ENCODE results near the gene ZDHHC13. TPM values are rescaled to one million over a fixed set of nuclear protein-coding genes. Genes with fewer than 3 reads are reported as not detected.

ZDHHC13 gene
- total RNA-seq, 2 donors from 2014 or later: 26.0 to 29.6 TPM

- Mint-ChIP-seq H3K4me3 (no peak overlapping the region), H3K36me3 (ENCODE audit: low read depth) (no peaks in the 10 kb centered on the region), H3K27me3 (ENCODE audit: insufficient read depth) (peaks cover 17% of the 10 kb centered on the region), H3K4me1 (no peaks in the 10 kb centered on the region), H3K27ac (no peak overlapping the region), H3K9me3 (no peaks in the 10 kb centered on the region)
- no peak overlapping the region for H3K27ac ChIP-seq (ENCODE audit: low read depth, low read length)
- 71 to 83% methylated on average over 3 of the region's 3 CpGs for WGBS, 2 experiments (ENCODE audit: insufficient coverage in 1 of 2, insufficient read length in 1 of 2)
- H3K36me3 ChIP-seq (ENCODE audit: control insufficient read depth, insufficient read depth, low read length): no peaks in the 10 kb centered on the region
- TF ChIP-seq CTCF (conservative IDR thresholded peaks at IDR 0.05): no peak
- H3K4me1 ChIP-seq (ENCODE audit: control insufficient read depth, insufficient read depth, low read length): no peaks in the 10 kb centered on the region
- H3K4me3 ChIP-seq (ENCODE audit: low read length): no peak overlapping the region
- no peak for DNase-seq
- no peak overlapping the region for H3K9ac ChIP-seq (ENCODE audit: extremely low read depth, low read length, poor library complexity, severe bottlenecking)
- H3K27me3 ChIP-seq (ENCODE audit: control insufficient read depth, insufficient read depth, low read length, poor library complexity, severe bottlenecking): peaks cover 8% of the 10 kb centered on the region
- no peaks in the 10 kb centered on the region for H3K9me3 ChIP-seq (ENCODE audit: control insufficient read depth, low read length)
These were observed 24.6 kb upstream of the ZDHHC13 start for GRCh38 chr11:19092342-19092741.

GRCh38 chr11:19092850-19093249, 24.1 kb upstream of the ZDHHC13 start:
- Histone ChIP-seq H3K4me3 (ENCODE audit: low read length) (no peak overlapping the region), H3K36me3 (ENCODE audit: control insufficient read depth, insufficient read depth, low read length) (no peaks in the 10 kb centered on the region), H3K27me3 (ENCODE audit: control insufficient read depth, insufficient read depth, low read length, poor library complexity, severe bottlenecking) (peaks cover 9% of the 10 kb centered on the region), H3K27ac (ENCODE audit: low read depth, low read length) (no peak overlapping the region), H3K9me3 (ENCODE audit: control insufficient read depth, low read length) (no peaks in the 10 kb centered on the region), H3K9ac (ENCODE audit: extremely low read depth, low read length, poor library complexity, severe bottlenecking) (no peak overlapping the region), H3K4me1 (ENCODE audit: control insufficient read depth, insufficient read depth, low read length) (no peaks in the 10 kb centered on the region)
- no peak for TF ChIP-seq CTCF (conservative IDR thresholded peaks at IDR 0.05)
- no peaks in the 10 kb centered on the region for H3K36me3 Mint-ChIP-seq (ENCODE audit: low read depth)
- 87% methylated on average over 2 of the region's 2 CpGs; no CpG with 5 or more reads in 1 of the 2 experiments for WGBS, 2 experiments (ENCODE audit: insufficient coverage in 1 of 2, insufficient read length in 1 of 2)
- H3K4me1 Mint-ChIP-seq: no peaks in the 10 kb centered on the region
- peaks cover 17% of the 10 kb centered on the region for H3K27me3 Mint-ChIP-seq (ENCODE audit: insufficient read depth)
- DNase-seq: no peak
- H3K27ac Mint-ChIP-seq: no peak overlapping the region
- no peak overlapping the region for H3K4me3 Mint-ChIP-seq
- H3K9me3 Mint-ChIP-seq: no peaks in the 10 kb centered on the region

GRCh38 chr11:19093976-19094375, 23.0 kb upstream of the ZDHHC13 start:
- Histone ChIP-seq H3K27ac (ENCODE audit: low read depth, low read length) (no peak overlapping the region), H3K9me3 (ENCODE audit: control insufficient read depth, low read length) (no peaks in the 10 kb centered on the region), H3K27me3 (ENCODE audit: control insufficient read depth, insufficient read depth, low read length, poor library complexity, severe bottlenecking) (peaks cover 9% of the 10 kb centered on the region), H3K9ac (ENCODE audit: extremely low read depth, low read length, poor library complexity, severe bottlenecking) (no peak overlapping the region), H3K4me3 (ENCODE audit: low read length) (no peak overlapping the region), H3K36me3 (ENCODE audit: control insufficient read depth, insufficient read depth, low read length) (no peaks in the 10 kb centered on the region), H3K4me1 (ENCODE audit: control insufficient read depth, insufficient read depth, low read length) (no peaks in the 10 kb centered on the region)
- Mint-ChIP-seq H3K27me3 (ENCODE audit: insufficient read depth) (peaks cover 17% of the 10 kb centered on the region), H3K4me3 (no peak overlapping the region), H3K27ac (no peak overlapping the region), H3K36me3 (ENCODE audit: low read depth) (no peaks in the 10 kb centered on the region), H3K4me1 (no peaks in the 10 kb centered on the region), H3K9me3 (no peaks in the 10 kb centered on the region)
- WGBS, 2 experiments (ENCODE audit: insufficient coverage in 1 of 2, insufficient read length in 1 of 2): 60 to 79% methylated on average over 1 to 4 of the region's 4 CpGs
- no peak for TF ChIP-seq CTCF (conservative IDR thresholded peaks at IDR 0.05)
- DNase-seq: no peak
